Measurements from ENCODE around the gene NKPD1.

DNA sequence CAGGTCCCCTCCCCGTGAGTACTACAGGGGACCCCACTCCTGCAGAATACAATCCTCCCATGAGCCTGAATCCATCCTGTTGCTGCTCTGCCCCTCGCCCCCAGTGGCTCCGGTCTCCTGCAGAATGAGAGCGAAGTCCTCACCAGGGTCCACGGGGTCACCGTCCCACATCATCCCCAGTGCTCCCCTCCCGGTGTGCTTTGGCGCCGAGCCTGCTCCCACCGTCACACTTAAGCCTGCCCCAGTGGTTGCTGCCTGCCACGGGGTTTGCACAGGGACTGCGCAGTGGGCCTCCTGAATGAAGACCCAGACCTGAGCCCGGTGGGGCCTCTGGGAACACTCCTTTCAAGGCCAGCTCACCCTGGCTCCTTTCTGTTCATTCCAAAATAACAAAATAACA, 30.5 kb downstream of the NKPD1 start:
- TF ChIP-seq, protein P1, sequence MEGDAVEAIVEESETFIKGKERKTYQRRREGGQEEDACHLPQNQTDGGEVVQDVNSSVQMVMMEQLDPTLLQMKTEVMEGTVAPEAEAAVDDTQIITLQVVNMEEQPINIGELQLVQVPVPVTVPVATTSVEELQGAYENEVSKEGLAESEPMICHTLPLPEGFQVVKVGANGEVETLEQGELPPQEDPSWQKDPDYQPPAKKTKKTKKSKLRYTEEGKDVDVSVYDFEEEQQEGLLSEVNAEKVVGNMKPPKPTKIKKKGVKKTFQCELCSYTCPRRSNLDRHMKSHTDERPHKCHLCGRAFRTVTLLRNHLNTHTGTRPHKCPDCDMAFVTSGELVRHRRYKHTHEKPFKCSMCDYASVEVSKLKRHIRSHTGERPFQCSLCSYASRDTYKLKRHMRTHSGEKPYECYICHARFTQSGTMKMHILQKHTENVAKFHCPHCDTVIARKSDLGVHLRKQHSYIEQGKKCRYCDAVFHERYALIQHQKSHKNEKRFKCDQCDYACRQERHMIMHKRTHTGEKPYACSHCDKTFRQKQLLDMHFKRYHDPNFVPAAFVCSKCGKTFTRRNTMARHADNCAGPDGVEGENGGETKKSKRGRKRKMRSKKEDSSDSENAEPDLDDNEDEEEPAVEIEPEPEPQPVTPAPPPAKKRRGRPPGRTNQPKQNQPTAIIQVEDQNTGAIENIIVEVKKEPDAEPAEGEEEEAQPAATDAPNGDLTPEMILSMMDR (IDR thresholded peaks at IDR 0.05): no peak
- no peak for TF ChIP-seq POLR2AphosphoS5 (IDR thresholded peaks at IDR 0.05)
- TF ChIP-seq POLR2A (IDR thresholded peaks at IDR 0.05): no peak

Measured in prostate gland (tissue), 2 donors.